C4-2B (cell line): ENCODE data around the gene SOX9.
A peak's percentile ranks its signal among the peaks of the same experiment; 100 is the strongest.

Experiments
- H3K27ac ChIP-seq: fragments of 450-650 bp; 2 replicates; pipeline ENCODE4 v1.5.1; 2017
- ZFX ChIP-seq: fragments of 450-650 bp; IDR thresholded peaks from 2 replicates; pipeline ENCODE4 v1.6.1; 2017
- TF ChIP-seq, protein P1 (sequence below): fragments of 450-650 bp; conservative IDR thresholded peaks from 2 replicates; pipeline ENCODE4 v1.5.1; 2017; ENCODE audit warnings: mild to moderate bottlenecking

Gene SOX9

DNA sequence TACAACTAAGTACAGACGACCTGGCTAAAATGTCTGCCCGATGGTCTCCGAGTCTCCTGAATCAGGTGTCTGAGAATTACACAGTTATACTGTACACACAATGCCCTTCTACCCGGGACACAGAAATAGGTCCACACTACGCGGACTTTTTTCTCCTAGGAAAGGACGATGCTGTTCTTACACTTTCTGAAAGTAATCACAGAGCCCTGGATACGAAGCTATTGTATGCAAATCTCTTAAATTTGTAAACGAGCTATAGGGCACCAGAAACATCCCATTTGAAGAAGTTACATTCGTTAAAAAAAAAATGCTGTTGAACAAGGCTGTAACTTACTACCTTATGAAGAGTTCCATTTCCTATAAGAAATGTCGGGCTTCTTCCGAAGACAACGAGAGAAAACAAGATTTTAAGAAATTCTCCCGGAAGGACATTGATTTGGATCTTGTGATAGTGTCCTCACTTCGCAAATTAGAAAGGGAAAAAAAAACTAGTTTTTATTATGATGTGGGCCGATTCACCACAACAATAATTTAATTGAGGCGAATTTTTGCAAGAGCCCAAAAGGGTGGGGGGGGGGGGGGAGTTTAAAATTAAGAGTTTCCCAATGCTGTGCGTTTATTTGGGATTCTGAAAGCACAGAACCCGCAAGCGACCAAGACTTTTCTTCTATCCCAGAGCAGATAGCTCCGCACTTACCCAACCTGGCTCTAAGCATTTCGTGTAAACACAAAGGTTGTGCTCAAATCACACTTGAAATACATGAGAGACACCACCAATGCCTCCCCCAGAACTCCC is 1.5 kb upstream of the SOX9 start:
- TF ChIP-seq ZFX, result no peak
- TF ChIP-seq, protein P1, sequence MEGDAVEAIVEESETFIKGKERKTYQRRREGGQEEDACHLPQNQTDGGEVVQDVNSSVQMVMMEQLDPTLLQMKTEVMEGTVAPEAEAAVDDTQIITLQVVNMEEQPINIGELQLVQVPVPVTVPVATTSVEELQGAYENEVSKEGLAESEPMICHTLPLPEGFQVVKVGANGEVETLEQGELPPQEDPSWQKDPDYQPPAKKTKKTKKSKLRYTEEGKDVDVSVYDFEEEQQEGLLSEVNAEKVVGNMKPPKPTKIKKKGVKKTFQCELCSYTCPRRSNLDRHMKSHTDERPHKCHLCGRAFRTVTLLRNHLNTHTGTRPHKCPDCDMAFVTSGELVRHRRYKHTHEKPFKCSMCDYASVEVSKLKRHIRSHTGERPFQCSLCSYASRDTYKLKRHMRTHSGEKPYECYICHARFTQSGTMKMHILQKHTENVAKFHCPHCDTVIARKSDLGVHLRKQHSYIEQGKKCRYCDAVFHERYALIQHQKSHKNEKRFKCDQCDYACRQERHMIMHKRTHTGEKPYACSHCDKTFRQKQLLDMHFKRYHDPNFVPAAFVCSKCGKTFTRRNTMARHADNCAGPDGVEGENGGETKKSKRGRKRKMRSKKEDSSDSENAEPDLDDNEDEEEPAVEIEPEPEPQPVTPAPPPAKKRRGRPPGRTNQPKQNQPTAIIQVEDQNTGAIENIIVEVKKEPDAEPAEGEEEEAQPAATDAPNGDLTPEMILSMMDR, result no peak
- H3K27ac ChIP-seq, result no peak overlapping the region

DNA sequence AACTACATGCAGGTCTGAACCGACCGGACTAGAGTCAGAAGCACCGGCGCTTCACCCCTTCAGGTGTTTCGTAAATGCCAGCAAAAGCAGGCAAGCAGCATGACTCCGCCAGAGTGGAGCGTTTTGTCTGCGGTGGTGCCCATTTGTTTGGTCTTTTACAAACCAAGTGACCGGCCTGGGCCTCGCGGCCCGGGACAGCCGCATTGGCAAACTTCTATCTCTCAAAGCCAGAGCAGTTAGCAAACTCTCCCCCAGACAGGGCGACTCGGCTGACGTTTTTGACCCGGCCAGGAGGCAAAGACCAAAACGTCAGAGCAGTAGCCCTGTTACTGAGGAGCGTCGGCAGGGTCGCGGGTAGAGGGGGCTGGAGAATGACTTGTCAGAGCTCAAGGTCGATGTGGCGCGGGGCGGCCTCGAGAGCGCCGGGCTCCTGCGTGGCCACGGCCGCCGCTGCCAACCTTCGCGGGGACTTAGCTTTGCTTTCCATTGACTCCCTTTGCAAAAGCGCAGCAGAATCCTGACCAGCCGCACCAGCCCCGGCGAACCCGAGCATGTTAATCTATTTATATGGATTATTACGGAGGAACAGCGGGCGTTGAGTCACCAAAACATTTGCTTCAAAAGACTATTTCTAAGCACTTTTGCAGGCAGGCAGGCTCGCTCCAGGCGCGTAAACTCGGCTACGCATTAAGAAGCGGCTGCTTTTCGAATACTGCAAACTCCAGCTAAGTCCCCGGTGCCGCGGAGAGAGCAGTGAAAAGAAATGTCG is 763 bp upstream of the SOX9 start:
- no peak overlapping the region for H3K27ac ChIP-seq
- TF ChIP-seq ZFX, result no peak
- TF ChIP-seq, protein P1, result no peak

DNA sequence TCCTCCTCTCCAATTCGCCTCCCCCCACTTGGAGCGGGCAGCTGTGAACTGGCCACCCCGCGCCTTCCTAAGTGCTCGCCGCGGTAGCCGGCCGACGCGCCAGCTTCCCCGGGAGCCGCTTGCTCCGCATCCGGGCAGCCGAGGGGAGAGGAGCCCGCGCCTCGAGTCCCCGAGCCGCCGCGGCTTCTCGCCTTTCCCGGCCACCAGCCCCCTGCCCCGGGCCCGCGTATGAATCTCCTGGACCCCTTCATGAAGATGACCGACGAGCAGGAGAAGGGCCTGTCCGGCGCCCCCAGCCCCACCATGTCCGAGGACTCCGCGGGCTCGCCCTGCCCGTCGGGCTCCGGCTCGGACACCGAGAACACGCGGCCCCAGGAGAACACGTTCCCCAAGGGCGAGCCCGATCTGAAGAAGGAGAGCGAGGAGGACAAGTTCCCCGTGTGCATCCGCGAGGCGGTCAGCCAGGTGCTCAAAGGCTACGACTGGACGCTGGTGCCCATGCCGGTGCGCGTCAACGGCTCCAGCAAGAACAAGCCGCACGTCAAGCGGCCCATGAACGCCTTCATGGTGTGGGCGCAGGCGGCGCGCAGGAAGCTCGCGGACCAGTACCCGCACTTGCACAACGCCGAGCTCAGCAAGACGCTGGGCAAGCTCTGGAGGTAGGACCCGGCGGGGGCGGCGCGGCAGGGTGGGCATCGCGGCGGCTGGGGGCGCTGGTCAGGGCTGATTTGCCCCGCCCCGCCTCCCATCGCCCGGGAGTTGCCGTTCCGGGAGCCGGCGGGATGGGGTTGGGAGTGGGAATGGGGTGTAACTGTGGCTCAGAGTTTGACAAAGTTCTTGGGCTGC is 567 bp downstream of the SOX9 start:
- H3K27ac ChIP-seq, result peak overlapping the region; percentile 69
- TF ChIP-seq ZFX, result no peak
- TF ChIP-seq, protein P1, result peak; percentile 15

DNA sequence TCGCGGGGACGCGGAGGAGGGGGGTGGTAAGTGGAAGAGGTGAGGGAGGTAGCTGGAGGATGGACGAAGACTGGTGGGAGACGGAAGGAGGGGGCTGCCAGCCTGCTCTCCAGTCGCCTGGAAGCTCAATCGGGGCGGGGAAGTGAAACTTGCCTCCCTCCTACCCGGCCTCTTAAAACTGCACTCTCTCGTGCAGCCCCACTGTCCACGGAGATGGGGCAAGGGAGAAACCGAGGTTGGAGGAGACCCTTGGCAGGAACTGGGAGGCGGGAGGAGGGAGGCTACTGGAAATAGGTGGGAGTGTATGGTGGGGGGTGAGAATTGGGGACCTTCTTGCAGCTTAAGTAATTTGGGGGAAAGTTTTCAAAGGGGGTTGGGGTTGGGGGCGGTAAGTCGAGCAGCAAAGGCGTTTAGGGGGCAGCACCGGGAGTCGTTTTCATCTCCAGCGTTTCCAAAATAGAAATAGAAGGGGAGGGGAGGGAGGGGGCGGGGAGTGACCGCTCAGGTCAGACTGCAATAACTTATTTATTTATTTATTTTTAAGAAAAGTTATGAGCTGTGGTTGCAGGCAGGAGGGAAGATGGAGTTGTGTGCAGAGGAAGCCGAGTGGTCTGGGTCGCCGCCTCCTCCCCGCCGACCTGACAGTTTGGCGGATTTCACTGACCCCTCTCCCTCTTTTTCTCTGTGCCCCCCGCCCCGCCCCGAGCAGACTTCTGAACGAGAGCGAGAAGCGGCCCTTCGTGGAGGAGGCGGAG is 1.4 kb downstream of the SOX9 start:
- H3K27ac ChIP-seq, result peak overlapping the region; percentile 69
- TF ChIP-seq, protein P1, result no peak
- no peak for TF ChIP-seq ZFX

DNA sequence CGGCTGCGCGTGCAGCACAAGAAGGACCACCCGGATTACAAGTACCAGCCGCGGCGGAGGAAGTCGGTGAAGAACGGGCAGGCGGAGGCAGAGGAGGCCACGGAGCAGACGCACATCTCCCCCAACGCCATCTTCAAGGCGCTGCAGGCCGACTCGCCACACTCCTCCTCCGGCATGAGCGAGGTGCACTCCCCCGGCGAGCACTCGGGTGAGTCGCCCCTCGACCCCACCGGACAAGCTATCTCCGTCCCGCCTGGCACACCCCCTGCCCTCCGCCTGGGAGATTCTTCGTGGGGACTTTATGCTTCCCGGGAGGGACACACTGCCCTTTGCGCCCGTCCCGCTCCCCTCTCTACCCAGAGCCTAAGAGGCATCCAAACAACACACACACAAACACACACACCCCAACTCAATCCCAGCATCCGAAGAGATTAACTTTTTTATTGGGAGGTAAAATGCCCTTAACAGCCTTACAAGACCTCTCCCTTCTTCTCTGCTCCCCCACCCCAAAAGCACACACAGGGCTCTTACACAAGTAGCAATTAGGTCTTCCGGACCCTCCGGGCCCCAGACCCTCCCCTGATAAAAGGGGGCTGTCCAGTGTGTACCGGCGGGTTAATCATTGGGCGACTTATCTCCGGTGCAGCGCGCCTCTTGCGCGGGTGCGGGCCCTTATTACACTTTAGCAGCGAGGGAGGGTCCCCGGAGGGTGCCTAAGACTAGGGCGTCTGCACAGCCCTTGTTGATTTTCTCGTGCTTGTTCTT is 2.1 kb downstream of the SOX9 start:
- H3K27ac ChIP-seq, result no peak overlapping the region
- TF ChIP-seq ZFX, result no peak
- TF ChIP-seq, protein P1, result no peak
